ENCODE results near the gene CLSTN2.

- TF ChIP-seq CTCF (IDR thresholded peaks at IDR 0.05), result no peak
- TF ChIP-seq POLR2A (IDR thresholded peaks at IDR 0.05), result no peak
- no peak for TF ChIP-seq EP300 (IDR thresholded peaks at IDR 0.05)
Measured at GRCh38 chr3:140055092-140055791, 120.3 kb downstream of the CLSTN2 start.
